Embryonic facial prominence (tissue), 1 donor: ENCODE results near the gene SPDYC.

Experiments used
- DNase-seq: peaks from one replicate; pipeline ENCODE4 v3.0.0-alpha.2; 2016; ENCODE audit errors: extremely low spot score

The SPDYC gene

GRCh38 chr11:65206901-65207300, 36.9 kb downstream of the SPDYC start:
- no peak for DNase-seq

GRCh38 chr11:65207918-65208784, 38.1 kb downstream of the SPDYC start:
- DNase-seq: no peak

GRCh38 chr11:65208785-65209710, 39.0 kb downstream of the SPDYC start:
- DNase-seq: no peak

GRCh38 chr11:65209711-65210360, 39.8 kb downstream of the SPDYC start:
- DNase-seq: no peak

DNA sequence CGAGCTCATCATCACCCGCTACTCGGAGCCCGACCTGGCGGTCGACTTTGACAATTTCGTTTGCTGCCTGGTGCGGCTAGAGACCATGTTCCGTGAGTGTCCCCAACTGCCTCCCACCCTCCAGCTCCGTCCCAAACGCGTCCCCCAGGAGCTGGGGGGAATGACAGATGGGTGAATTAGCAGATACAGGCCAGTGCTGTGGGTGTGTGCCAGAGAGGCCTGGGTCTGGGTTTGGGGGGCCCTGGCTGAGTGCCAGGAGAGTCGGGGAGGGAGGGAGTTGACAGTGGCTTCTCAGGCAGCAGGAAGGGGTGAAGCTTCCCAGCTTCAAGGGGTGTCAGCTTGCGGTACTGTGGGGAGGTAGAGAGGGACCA, 40.3 kb downstream of the SPDYC start:
- no peak for DNase-seq

DNA sequence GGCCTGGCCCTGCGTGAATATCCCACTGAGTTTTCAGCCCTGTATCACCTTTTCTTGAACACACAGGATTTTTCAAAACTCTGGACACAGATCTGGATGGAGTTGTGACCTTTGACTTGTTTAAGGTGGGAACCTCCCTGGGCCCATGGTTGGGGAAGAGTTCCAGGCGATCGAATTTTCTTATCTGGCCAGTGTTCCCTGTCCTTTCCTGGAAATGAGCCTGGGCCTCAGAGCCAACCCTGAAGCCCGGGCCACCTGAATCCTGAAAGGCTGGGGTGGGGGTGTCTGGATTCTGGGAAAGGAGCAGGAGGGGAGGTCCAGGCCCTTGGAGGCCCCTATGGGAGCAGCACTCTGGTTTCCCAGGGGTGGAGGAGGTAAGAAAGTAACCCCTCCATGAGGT, 40.7 kb downstream of the SPDYC start:
- no peak for DNase-seq

- no peak for DNase-seq
These were observed 41.5 kb downstream of the SPDYC start for GRCh38 chr11:65211293-65212105.

DNA sequence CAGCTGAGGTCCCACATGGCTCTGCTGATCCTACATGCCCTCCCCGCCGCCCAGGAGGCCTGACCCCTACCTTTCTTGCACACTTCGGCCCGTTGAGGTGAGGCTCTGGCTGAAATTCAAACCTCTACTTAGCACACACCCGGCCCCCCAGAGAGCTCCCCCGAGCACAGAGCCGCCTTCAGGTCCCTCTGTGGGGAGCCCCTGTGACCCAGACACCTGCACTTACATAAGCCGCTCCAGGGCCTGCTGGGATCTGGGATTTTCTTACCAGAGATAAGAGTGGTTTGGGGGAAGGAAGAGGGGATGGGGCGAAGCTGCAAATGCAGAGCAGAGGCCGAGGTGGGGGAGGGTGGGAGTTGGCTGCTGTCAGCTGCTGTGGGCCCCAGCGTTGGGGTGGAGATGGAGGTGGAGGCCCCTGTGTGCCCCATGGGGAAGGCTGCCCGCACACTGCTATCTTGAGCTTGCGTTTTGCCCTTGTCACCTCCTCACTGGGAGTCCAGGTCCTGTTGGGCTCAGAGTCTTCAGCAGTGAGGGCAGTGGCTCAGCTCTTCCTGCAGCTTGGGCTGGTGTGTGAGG, 42.3 kb downstream of the SPDYC start:
- DNase-seq: no peak

GRCh38 chr11:65213322-65214211, 43.5 kb downstream of the SPDYC start:
- DNase-seq: no peak

GRCh38 chr11:65214212-65214845, 44.3 kb downstream of the SPDYC start:
- DNase-seq: no peak

GRCh38 chr11:65215441-65216076, 45.5 kb downstream of the SPDYC start:
- DNase-seq: no peak

DNA sequence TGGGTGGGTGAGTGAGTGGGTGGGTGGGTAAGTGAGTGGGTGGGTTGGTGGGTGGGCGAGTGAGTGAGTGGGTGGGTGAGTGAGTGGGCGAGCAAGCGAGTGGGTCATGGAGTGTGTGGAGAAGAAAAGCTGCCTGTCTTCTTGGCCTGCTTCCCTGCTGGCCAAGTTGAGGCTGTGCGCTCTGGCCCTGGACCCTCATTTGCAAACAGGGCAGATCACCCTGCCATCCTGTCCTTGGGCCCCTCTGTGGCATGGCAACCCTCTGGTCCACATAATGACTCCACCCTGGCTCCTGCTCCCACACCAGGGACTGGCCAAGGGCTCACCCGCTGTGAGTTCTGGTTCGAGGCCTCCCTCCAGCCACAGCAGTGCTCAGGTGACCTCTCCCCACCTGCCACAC, 46.8 kb downstream of the SPDYC start:
- DNase-seq: no peak

- no peak for DNase-seq
These were observed 47.7 kb downstream of the SPDYC start for GRCh38 chr11:65217441-65218423.

- DNase-seq: no peak
These were observed 48.4 kb downstream of the SPDYC start for GRCh38 chr11:65218446-65218845.

DNA sequence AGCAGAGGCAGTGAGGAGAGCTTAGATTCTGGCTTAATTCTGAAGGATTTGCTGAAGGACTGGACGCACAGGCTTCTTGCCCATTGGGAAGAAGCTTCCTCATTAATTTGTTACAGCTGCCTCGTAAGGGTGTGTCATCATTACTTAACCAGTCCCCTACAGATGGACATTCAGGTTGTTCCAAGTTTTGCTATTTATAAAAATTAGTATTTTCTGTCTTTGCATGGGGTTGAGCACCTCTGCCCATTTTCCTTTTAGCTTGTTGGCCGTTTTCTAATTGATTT, 49.8 kb downstream of the SPDYC start:
- no peak for DNase-seq

DNA sequence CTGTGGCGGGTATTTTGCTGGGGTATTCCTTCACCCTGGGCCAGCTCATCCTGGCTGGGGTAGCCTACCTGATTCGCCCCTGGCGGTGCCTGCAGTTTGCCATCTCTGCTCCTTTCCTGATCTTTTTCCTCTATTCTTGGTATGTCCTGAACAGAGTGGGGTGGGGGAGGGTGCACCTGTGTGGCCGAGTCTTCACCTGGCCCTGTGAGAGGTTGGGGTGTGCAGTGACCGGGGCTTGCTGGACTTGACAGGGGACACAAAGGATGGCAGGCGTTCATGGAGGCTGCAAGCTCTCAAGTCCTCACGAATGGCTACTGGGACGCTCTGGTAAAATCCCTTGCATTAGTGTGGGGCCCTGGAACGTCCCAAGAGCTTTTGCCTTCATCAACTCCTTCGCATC, 51.0 kb downstream of the SPDYC start:
- DNase-seq: no peak
